K562 (cell line): Measurements from ENCODE around the gene NDUFB10. TPM values are rescaled to one million over a fixed set of nuclear protein-coding genes. Genes with fewer than 3 reads are reported as not detected.
A peak's percentile ranks its signal among the peaks of the same experiment; 100 is the strongest.

Experiments used
- CREB3L1 ChIP-seq: fragments of 450-650 bp; IDR thresholded peaks from 2 replicates; pipeline ENCODE4 v1.6.1; 2014; ENCODE audit warnings: low read depth, mild to moderate bottlenecking, moderate library complexity, borderline replicate concordance
- E2F3 ChIP-seq: fragments of 250-450 bp; sonication (Bioruptor Pico); IDR thresholded peaks from 2 replicates; pipeline ENCODE4 v1.4.0; 2020; ENCODE audit warnings: mild to moderate bottlenecking
- GATAD2A ChIP-seq: fragments of 450-650 bp; IDR thresholded peaks from 2 replicates; pipeline ENCODE4 v1.6.1; 2017
- HBP1 ChIP-seq: fragments of 450-650 bp; formaldehyde crosslinking; IDR thresholded peaks from 2 replicates; pipeline ENCODE4 v1.4.0; 2022; ENCODE audit warnings: missing genetic modification characterization
- HDAC1 ChIP-seq, 2 experiments: fragments of 450-650 bp; IDR thresholded peaks; 2 replicates each; pipeline ENCODE4 v1.6.1; 2016 to 2017; ENCODE audit warnings: inconsistent platforms in 1 of 2, mild to moderate bottlenecking in 1 of 2, moderate library complexity in 1 of 2
- HMGN3 ChIP-seq: IDR thresholded peaks from 2 replicates; pipeline ENCODE4 v1.6.1; 2011; ENCODE audit warnings: borderline replicate concordance, low read depth, mild to moderate bottlenecking, mixed read lengths, low read length; ENCODE audit not compliant: insufficient read length; ENCODE audit errors: extremely low read depth
- HNRNPL ChIP-seq: fragments of 200-400 bp; formaldehyde crosslinking; IDR thresholded peaks from 2 replicates; pipeline ENCODE4 v1.6.1; 2017; ENCODE audit warnings: low read depth, mild to moderate bottlenecking, low read length
- KDM2B ChIP-seq: fragments of 250-450 bp; sonication (Bioruptor Pico); IDR thresholded peaks from 2 replicates; pipeline ENCODE4 v1.8.0; 2021; ENCODE audit warnings: mild to moderate bottlenecking, moderate library complexity
- MAX ChIP-seq: sonication (generic); formaldehyde crosslinking; IDR thresholded peaks from 2 replicates; pipeline ENCODE4 v1.9.0; 2022; ENCODE audit warnings: mild to moderate bottlenecking, missing genetic modification reagents
- MAZ ChIP-seq, 2 experiments: fragments of 450-650 bp in 1 of 2; sonication (generic) in 1 of 2; formaldehyde crosslinking; IDR thresholded peaks in 1 of 2; conservative IDR thresholded peaks in 1 of 2; 2 replicates each; pipeline versions ENCODE4 v1.4.0 to v1.5.0; 2020; ENCODE audit warnings: mild to moderate bottlenecking in 1 of 2, missing genetic modification reagents in 1 of 2
- MIER1 ChIP-seq: fragments of 450-650 bp; IDR thresholded peaks from 2 replicates; pipeline ENCODE4 v1.6.1; 2016; ENCODE audit warnings: antibody characterized with exemption, mild to moderate bottlenecking, low read depth
- MNT ChIP-seq, 2 experiments: fragments of 450-650 bp; conservative IDR thresholded peaks; 2 replicates each; pipeline ENCODE4 v1.6.1; 2017; ENCODE audit warnings: mild to moderate bottlenecking in 2 of 2, moderate library complexity in 2 of 2
- PTBP1 ChIP-seq: fragments of 200-400 bp; formaldehyde crosslinking; IDR thresholded peaks from 2 replicates; pipeline ENCODE4 v1.6.1; 2017; ENCODE audit warnings: low read depth, low read length
- RNF2 ChIP-seq: sonication (generic); IDR thresholded peaks from 2 replicates; pipeline ENCODE4 v1.6.1; 2016
- SIN3B ChIP-seq: fragments of 450-650 bp; IDR thresholded peaks from 2 replicates; pipeline ENCODE4 v1.6.1; 2017; ENCODE audit warnings: low read depth, mild to moderate bottlenecking, moderate library complexity
- STAG1 ChIP-seq: sonication (generic); formaldehyde crosslinking; IDR thresholded peaks from 2 replicates; pipeline ENCODE4 v1.5.0; 2020; ENCODE audit warnings: missing genetic modification reagents, borderline replicate concordance
- THRA ChIP-seq: fragments of 450-650 bp; IDR thresholded peaks from 2 replicates; pipeline ENCODE4 v1.6.1; 2017; ENCODE audit warnings: mild to moderate bottlenecking, moderate library complexity
- TSHZ1 ChIP-seq: fragments of 250-450 bp; sonication (Bioruptor Pico); IDR thresholded peaks from 2 replicates; pipeline ENCODE4 v1.4.0; 2020; ENCODE audit warnings: mild to moderate bottlenecking, moderate library complexity
- polyA plus RNA-seq, 8 experiments: library from polyadenylated mRNA; depleted of rRNA in 4 of 8; stranded (reverse) in 5 of 8; unstranded in 3 of 8; fragments of >200 nt; fragmentation: Nextera tagmentation in 2 of 8; fragmentation: Illumina TruSeq in 1 of 8; extraction: Ambion mirVana in 2 of 8; extraction: Trizol in 1 of 8; gene quantifications; 2 replicates each; pipeline versions ENCODE4 v1.2.1 to v1.2.3, GENCODE V29; 2011 to 2014; ENCODE audit warnings: inconsistent platforms in 1 of 8, missing spikeins in 1 of 8
- total RNA-seq, 7 experiments: library from RNA; depleted of rRNA in 6 of 7; stranded (reverse); fragments of >200 nt in 6 of 7; fragmentation: Illumina TruSeq in 2 of 7; extraction: Trizol in 2 of 7; gene quantifications; 2 replicates each; pipeline versions ENCODE4 v1.2.1 to v1.2.3, GENCODE V29; 2011 to 2021; ENCODE audit warnings: low replicate concordance in 1 of 7

The NDUFB10 gene
- total and polyA plus RNA-seq, 9 of the 15 experiments (the other 6 are each of a cell fraction or from before 2014, with no cell fraction given) = 69.3 to 527 (median 161) TPM

- TF ChIP-seq HBP1 (CRISPR knock-in tag) (no peak), HMGN3 (no peak), PTBP1 (no peak), MIER1 (no peak), CREB3L1 (peak; percentile 68; the same call in 1 of the 2 replicates), SIN3B (no peak), RNF2 (no peak), HDAC1 (IDR thresholded peaks at IDR 0.05) (no peak), STAG1 (CRISPR knock-in tag) (no peak), THRA (no peak), TSHZ1 (CRISPR knock-in tag) (no peak), MNT (conservative IDR thresholded peaks at IDR 0.05) (peak in 1 of 2 experiments; percentile 47; a peak in 3 of 4 replicates), MAZ (CRISPR knock-in tag; conservative IDR thresholded peaks at IDR 0.05 in 1 of 2, IDR thresholded peaks at IDR 0.05 in 1 of 2) (0 out of 4 replicates have a peak, but pooled peaks of 1 of the 2 experiments have one; percentile 3), E2F3 (CRISPR knock-in tag) (no peak), MAX (CRISPR knock-in tag) (peak; percentile 50; the same call in 1 of the 2 replicates), HNRNPL (0 out of 2 replicates have a peak, but pooled peaks have one; percentile 29), KDM2B (no peak), GATAD2A (no peak)
Observed at GRCh38 chr16:1992704-1993317, 33.5 kb downstream of the NDUFB10 start (continued).
